Stimulated activated CD4-positive, alpha-beta T cell treated with anti-CD3 and anti-CD28 coated beads, TNF-alpha, amount 100 ng/mL, for 24 hours (primary cell): ENCODE measurements around the gene PCDHB10.
A peak's percentile ranks its signal among the peaks of the same experiment; 100 is the strongest.
"Not testable (repeated sequence)": the region's sequence is repeated elsewhere in the genome, so short reads cannot be mapped to it uniquely, and the experiment has no call there.

ENCODE experiments used
- DNase-seq, 3 experiments: peaks; one replicate each; pipeline ENCODE4 v3.0.0-alpha.2; 2020; ENCODE audit warnings: low read depth in 3 of 3

The PCDHB10 gene

GRCh38 chr5:141192110-141192725 lies at the start of gene PCDHB10:
Gene PCDHB10, plus strand, starts transcription at chr5:141192353. Its CDS starts 200 bp downstream, at chr5:141192553.
- peak in 1 of 3 experiments; percentile 21 for DNase-seq

GRCh38 chr5:141149812-141150211 lies 42.3 kb upstream of the PCDHB10 start, which contains the start of gene PCDHB6:
Gene PCDHB6, plus strand, starts transcription at chr5:141150057. Its CDS starts 201 bp downstream, at chr5:141150258.
- DNase-seq = no peak

- DNase-seq = no peak
These were observed 41.7 kb upstream of the PCDHB10 start for GRCh38 chr5:141150224-141150992.

GRCh38 chr5:141150993-141151325 lies 41.2 kb upstream of the PCDHB10 start:
- no peak for DNase-seq

GRCh38 chr5:141151632-141152031 lies 40.5 kb upstream of the PCDHB10 start:
- DNase-seq = not testable (repeated sequence)

DNA sequence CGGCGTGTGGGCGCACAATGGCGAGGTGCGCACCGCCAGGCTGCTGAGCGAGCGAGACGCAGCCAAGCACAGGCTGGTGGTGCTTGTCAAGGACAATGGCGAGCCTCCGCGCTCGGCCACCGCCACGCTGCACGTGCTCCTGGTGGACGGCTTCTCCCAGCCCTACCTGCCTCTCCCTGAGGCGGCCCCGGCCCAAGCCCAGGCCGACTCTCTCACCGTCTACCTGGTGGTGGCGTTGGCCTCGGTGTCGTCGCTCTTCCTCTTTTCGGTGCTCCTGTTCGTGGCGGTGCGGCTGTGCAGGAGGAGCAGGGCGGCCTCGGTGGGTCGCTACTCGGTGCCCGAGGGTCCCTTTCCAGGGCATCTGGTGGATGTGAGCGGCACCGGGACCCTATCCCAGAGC lies 40.1 kb upstream of the PCDHB10 start:
- DNase-seq = not testable (repeated sequence)

- no peak for DNase-seq
These were observed 36.4 kb upstream of the PCDHB10 start for GRCh38 chr5:141155540-141156374.

DNA sequence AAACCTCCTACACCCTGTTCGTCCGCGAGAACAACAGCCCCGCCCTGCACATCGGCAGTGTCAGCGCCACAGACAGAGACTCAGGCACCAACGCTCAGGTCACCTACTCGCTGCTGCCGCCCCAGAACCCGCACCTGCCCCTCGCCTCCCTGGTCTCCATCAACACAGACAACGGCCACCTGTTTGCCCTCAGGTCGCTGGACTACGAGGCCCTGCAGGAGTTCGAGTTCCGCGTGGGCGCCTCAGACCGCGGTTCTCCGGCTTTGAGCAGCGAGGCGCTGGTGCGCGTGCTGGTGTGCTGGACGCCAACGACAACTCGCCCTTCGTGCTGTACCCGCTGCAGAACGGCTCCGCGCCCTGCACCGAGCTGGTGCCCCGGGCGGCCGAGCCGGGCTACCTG lies 34.8 kb upstream of the PCDHB10 start:
- DNase-seq = not testable (repeated sequence)

DNA sequence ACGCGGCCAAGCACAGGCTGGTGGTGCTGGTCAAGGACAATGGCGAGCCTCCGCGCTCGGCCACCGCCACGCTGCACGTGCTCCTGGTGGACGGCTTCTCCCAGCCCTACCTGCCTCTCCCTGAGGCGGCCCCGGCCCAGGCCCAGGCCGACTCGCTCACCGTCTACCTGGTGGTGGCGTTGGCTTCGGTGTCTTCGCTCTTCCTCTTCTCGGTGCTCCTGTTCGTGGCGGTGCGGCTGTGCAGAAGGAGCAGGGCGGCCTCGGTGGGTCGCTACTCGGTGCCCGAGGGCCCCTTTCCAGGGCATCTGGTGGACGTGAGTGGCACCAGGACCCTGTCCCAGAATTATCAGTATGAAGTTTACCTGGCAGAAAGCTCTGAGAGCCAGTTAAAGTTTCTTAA lies 34.3 kb upstream of the PCDHB10 start:
- DNase-seq = not testable (repeated sequence)

DNA sequence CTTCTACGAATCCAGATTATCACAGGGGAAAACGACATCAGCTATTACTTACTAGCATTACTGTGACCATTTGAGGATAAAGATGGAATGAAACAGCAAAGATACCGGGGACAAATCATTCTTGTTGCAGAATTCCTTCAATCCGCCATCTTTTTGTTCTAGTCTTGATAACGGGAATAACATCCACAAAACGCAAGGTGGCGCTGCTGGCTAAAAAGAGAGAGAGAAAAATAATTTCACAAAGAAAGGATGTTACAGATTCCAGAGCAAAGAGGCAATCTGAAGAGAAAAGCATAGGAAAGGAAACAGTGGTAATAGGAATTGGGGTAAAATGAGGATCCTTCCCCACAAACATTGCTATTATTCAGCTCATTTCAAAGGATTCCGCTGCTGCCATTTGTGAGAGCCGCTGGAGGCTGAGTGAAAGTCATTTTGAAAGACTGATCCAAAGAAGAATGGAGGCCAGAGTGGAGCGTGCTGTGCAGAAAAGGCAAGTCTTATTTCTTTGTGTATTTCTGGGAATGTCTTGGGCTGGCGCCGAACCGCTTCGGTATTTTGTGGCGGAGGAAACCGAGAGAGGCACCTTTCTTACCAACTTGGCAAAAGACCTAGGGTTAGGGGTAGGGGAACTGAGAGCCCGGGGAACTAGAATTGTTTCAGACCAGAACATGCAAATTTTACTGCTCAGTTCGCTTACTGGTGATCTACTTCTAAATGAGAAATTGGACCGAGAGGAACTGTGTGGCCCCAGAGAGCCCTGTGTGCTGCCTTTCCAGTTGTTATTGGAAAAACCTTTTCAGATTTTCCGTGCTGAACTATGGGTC lies 19.6 kb upstream of the PCDHB10 start, which contains the start of gene PCDHB7:
TSS of gene PCDHB7 (plus strand) at position 264 of the 824 bp plus-strand sequence. CDS start at position 456, 192 bp downstream.
- DNase-seq = no peak

GRCh38 chr5:141174291-141175104 lies 17.7 kb upstream of the PCDHB10 start:
- DNase-seq = not testable (repeated sequence)

GRCh38 chr5:141175933-141176332 lies 16.2 kb upstream of the PCDHB10 start:
- DNase-seq = no peak

DNA sequence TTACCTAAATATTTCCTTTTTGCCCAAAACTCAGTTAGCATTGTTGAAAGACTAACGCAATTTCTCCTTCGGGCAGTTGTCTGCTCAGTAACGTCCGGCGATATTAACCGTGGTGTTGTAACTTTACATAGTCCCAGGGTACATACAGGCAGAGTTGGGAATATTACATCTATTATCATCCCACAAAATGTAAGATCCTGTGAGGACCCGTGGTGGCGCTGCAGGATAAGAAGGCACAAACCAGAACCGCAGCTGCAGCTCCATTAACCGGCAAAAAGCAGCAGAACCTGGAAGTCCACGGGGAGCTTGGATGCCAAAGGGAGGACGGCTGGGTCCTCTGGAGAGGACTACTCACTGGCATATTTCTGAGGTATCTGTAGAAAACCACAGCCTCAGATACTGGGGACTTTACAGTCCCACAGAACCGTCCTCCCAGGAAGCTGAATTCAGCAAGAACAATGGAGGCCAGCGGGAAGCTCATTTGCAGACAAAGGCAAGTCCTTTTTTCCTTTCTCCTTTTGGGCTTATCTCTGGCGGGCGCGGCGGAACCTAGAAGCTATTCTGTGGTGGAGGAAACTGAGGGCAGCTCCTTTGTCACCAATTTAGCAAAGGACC lies 14.5 kb upstream of the PCDHB10 start, which contains the start of gene PCDHB8:
TSS of gene PCDHB8 (plus strand) at position 214 of the 615 bp plus-strand sequence. CDS start at position 459, 245 bp downstream.
- DNase-seq = not testable (repeated sequence)

DNA sequence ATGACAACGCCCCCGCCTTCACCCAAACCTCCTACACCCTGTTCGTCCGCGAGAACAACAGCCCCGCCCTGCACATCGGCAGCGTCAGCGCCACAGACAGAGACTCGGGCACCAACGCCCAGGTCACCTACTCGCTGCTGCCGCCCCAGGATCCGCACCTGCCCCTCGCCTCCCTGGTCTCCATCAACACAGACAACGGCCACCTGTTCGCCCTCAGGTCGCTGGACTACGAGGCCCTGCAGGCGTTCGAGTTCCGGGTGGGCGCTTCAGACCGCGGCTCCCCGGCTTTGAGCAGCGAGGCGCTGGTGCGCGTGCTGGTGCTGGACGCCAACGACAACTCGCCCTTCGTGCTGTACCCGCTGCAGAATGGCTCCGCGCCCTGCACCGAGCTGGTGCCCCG lies 12.8 kb upstream of the PCDHB10 start:
- not testable (repeated sequence) for DNase-seq

- DNase-seq = not testable (repeated sequence)
These were observed 12.3 kb upstream of the PCDHB10 start for GRCh38 chr5:141179876-141180275.

GRCh38 chr5:141180313-141180712 lies 11.8 kb upstream of the PCDHB10 start:
- DNase-seq = no peak

DNA sequence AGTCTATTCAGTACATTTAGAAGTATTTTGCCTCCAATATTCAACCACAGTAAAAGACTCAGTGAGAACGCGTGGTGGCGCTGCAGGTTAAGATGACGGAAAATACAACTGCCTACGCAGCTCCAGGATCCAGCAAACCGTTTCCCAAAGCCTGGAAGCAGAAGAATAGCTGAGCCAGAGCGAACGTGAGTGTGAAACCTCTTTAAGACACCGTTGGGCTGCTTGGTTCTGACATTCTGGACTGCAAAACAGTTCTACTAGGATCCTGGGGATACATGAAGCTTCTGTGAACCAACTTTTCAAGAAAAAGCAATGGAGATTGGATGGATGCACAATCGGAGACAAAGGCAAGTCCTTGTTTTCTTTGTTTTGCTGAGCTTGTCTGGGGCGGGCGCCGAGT lies 9.9 kb upstream of the PCDHB10 start, which contains the start of gene PCDHB16:
TSS of gene PCDHB16 (plus strand) at position 140 of the 400 bp plus-strand sequence. CDS start at position 313, 173 bp downstream.
- no peak for DNase-seq

DNA sequence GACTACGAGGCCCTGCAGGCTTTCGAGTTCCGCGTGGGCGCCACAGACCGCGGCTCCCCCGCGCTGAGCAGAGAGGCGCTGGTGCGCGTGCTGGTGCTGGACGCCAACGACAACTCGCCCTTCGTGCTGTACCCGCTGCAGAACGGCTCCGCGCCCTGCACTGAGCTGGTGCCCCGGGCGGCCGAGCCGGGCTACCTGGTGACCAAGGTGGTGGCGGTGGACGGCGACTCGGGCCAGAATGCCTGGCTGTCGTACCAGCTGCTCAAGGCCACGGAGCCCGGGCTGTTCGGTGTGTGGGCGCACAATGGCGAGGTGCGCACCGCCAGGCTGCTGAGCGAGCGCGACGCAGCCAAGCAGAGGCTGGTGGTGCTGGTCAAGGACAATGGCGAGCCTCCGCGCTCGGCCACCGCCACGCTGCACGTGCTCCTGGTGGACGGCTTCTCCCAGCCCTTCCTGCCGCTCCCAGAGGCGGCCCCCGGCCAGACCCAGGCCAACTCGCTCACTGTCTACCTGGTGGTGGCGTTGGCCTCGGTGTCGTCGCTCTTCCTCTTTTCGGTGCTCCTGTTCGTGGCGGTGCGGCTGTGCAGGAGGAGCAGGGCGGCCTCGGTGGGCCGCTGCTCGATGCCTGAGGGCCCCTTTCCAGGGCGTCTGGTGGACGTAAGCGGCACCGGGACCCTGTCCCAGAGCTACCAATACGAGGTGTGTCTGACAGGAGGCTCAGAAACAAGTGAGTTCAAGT lies 7.9 kb upstream of the PCDHB10 start:
- DNase-seq = not testable (repeated sequence)
